ENCODE results near the gene NRG3. TPM values are rescaled to one million over a fixed set of nuclear protein-coding genes. Genes with fewer than 3 reads are reported as not detected.

Gene NRG3
- total and polyA plus RNA-seq, 2 of the 8 experiments (the other 6 are each of a cell fraction or from before 2014, with no cell fraction given) = 4.2 to 5.0 TPM

DNA sequence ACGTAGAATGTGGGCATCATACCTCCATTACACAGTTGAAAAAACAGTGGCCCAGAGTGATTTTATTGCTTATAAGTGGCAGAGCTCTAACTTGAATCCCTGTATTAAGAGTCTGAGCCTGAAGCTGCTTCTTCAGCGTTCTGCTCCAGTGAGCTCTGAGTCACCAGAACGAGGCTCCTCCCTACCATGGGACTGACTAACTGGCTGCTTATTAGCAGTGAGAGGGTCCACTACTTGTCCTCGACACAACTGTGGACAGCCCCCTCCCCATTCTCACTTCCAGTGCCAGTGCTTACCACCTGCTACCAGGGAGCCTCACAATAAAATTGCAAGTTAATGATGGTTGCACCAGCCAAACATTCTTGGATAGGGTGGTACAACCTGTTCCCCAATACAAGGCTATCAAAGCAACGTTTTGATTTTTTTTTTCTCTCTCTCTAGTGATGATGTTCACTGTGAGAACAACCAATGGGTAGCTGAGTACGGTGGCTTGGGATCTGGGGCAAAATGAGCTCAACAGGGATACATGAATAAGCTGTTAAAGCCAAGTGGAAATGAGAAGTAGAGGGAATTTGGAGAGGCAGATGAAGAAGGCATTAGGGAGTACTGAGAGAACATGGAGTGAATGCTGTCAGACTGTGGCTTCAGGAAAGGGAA is 2.7 kb upstream of the NRG3 start:
- H2BK120ac ChIP-seq (replicated peaks; ENCODE audit: low read depth, low read length) = no peak overlapping the region
- H3K27me3 ChIP-seq (replicated peaks in 1 of 4; ENCODE audit: control insufficient read depth in 3 of 4, extremely low read depth in 1 of 4, insufficient read depth in 3 of 4, low read length in 3 of 4) = peaks cover 1 to 22% (median 17%) of the 10 kb centered on the region in 4 experiments
- no peak overlapping the region for H3K9ac ChIP-seq (replicated peaks in 1 of 4; ENCODE audit: extremely low read depth in 1 of 4, low read depth in 3 of 4, low read length in 3 of 4)
- no peak overlapping the region for H3K14ac ChIP-seq (ENCODE audit: insufficient read length)
- H3K4ac ChIP-seq (replicated peaks; ENCODE audit: insufficient read length, low read depth, low read length) = no peak overlapping the region
- no peak overlapping the region for H3K4me3 ChIP-seq (ENCODE audit: extremely low read depth in 1 of 4, insufficient read depth in 2 of 4, low read depth in 3 of 4, low read length in 4 of 4)
- H2BK12ac ChIP-seq (ENCODE audit: low read depth, low read length) = no peak overlapping the region
- WGBS, 2 experiments (ENCODE audit: extremely low coverage in 1 of 2, insufficient coverage in 1 of 2, insufficient read length in 1 of 2, insufficient replicate concordance in 2 of 2, low coverage in 1 of 2, low lambda C conversion rate in 2 of 2, missing lambda C conversion rate in 1 of 2) = 83% methylated on average over 6 of the region's 6 CpGs; no CpG with 5 or more reads in 1 of the 2 experiments
- H3K27ac ChIP-seq (ENCODE audit: low read depth, low read length) = no peak overlapping the region
- no peak overlapping the region for H4K5ac ChIP-seq (ENCODE audit: insufficient read length, low read depth, low read length)
- ChIA-PET POLR2A (ENCODE audit: partially characterized antibody) (no interaction called here), CTCF (ENCODE audit: partially characterized antibody) (interaction anchor here (0.8 to 1.4 kb wide), 7 partner anchors 10 to 213 kb away, joined by 3 to 5 read pairs (median 4); no protein-coding TSS in a partner anchor)
- peaks cover 20% of the 10 kb centered on the region for H3K23me2 ChIP-seq (ENCODE audit: low read depth, low read length)
- H3K9me3 ChIP-seq (ENCODE audit: insufficient read depth in 2 of 2, low read depth in 1 of 2, low read length in 1 of 2) = no peaks in the 10 kb centered on the region
- no peak overlapping the region for H3K56ac ChIP-seq (replicated peaks; ENCODE audit: insufficient read length, low read depth, low read length)
- no peaks in the 10 kb centered on the region for H3K79me1 ChIP-seq (ENCODE audit: low read depth, low read length)
- H3K4me1 ChIP-seq (replicated peaks in 1 of 4; ENCODE audit: control insufficient read depth in 3 of 4, insufficient read depth in 4 of 4, low read length in 3 of 4) = peaks cover 2 to 7% (median 6%) of the 10 kb centered on the region in 4 experiments; a peak in 6 of 7 replicates
- H3K36me3 ChIP-seq (ENCODE audit: control insufficient read depth in 2 of 4, insufficient read depth in 4 of 4, low read length in 3 of 4) = no peaks in the 10 kb centered on the region
- H3K79me2 ChIP-seq (ENCODE audit: control insufficient read depth in 1 of 2, insufficient read depth in 2 of 2, low read length in 2 of 2) = no peaks in the 10 kb centered on the region
- H4K8ac ChIP-seq (ENCODE audit: extremely low read depth, insufficient read depth, low read length) = no peak overlapping the region
- no peak overlapping the region for H4K91ac ChIP-seq (replicated peaks; ENCODE audit: insufficient read length, low read length)
- H3K18ac ChIP-seq (ENCODE audit: extremely low read depth, low read length) = no peak overlapping the region
- H2BK20ac ChIP-seq (ENCODE audit: low read length) = no peak overlapping the region
- no peak overlapping the region for H2BK5ac ChIP-seq (ENCODE audit: low read depth, low read length)
- peaks cover 0 to 2% of the 10 kb centered on the region in 2 experiments for H4K20me1 ChIP-seq (replicated peaks in 1 of 2; ENCODE audit: control insufficient read depth in 1 of 2, insufficient read depth in 2 of 2, low read length in 2 of 2)
- DNase-seq (ENCODE audit: low read depth in 1 of 2, low spot score in 2 of 2) (no peak), FAIRE-seq (no peak)
- no peak overlapping the region for H2AK5ac ChIP-seq (ENCODE audit: low read depth, low read length)
- no peak overlapping the region for H2BK15ac ChIP-seq (ENCODE audit: low read length)
- no peak overlapping the region for H2AFZ ChIP-seq (ENCODE audit: low read length)
- H3K23ac ChIP-seq (ENCODE audit: insufficient read length) = no peak overlapping the region
- H3K4me2 ChIP-seq (ENCODE audit: insufficient read depth in 1 of 2, low read depth in 2 of 2, low read length in 2 of 2) = no peak overlapping the region; a peak in 1 of 4 replicates
- TF ChIP-seq KDM5A (IDR thresholded peaks at IDR 0.05; ENCODE audit: low read length) (no peak), POU5F1 (IDR thresholded peaks at IDR 0.05; ENCODE audit: low read depth, low read length) (no peak), JUN (IDR thresholded peaks at IDR 0.05; ENCODE audit: low read depth, low read length) (no peak), EGR1 (IDR thresholded peaks at IDR 0.05; ENCODE audit: borderline replicate concordance, low read depth, low read length) (no peak), SIN3A (conservative IDR thresholded peaks at IDR 0.05 in 1 of 2, IDR thresholded peaks at IDR 0.05 in 1 of 2; ENCODE audit: low read depth in 1 of 2, low read length in 2 of 2) (no peak), TEAD4 (IDR thresholded peaks at IDR 0.05; ENCODE audit: low read depth, low read length) (no peak), RAD21 (IDR thresholded peaks at IDR 0.05 in 1 of 2, conservative IDR thresholded peaks at IDR 0.05 in 1 of 2; ENCODE audit: low read depth in 2 of 2, low read length in 2 of 2) (no peak), ASH2L (IDR thresholded peaks at IDR 0.05; ENCODE audit: low read length) (no peak)
- TF ChIP-seq, protein P1, sequence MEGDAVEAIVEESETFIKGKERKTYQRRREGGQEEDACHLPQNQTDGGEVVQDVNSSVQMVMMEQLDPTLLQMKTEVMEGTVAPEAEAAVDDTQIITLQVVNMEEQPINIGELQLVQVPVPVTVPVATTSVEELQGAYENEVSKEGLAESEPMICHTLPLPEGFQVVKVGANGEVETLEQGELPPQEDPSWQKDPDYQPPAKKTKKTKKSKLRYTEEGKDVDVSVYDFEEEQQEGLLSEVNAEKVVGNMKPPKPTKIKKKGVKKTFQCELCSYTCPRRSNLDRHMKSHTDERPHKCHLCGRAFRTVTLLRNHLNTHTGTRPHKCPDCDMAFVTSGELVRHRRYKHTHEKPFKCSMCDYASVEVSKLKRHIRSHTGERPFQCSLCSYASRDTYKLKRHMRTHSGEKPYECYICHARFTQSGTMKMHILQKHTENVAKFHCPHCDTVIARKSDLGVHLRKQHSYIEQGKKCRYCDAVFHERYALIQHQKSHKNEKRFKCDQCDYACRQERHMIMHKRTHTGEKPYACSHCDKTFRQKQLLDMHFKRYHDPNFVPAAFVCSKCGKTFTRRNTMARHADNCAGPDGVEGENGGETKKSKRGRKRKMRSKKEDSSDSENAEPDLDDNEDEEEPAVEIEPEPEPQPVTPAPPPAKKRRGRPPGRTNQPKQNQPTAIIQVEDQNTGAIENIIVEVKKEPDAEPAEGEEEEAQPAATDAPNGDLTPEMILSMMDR (IDR thresholded peaks at IDR 0.05; ENCODE audit: control extremely low read depth in 1 of 3, insufficient read depth in 1 of 3, low read depth in 1 of 3, low read length in 3 of 3) = no peak
- TF ChIP-seq, protein P2, sequence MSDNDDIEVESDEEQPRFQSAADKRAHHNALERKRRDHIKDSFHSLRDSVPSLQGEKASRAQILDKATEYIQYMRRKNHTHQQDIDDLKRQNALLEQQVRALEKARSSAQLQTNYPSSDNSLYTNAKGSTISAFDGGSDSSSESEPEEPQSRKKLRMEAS (IDR thresholded peaks at IDR 0.05) = no peak
